Measurements from ENCODE around the gene LENG8. TPM values are rescaled to one million over a fixed set of nuclear protein-coding genes. Genes with fewer than 3 reads are reported as not detected.
A peak's percentile ranks its signal among the peaks of the same experiment; 100 is the strongest.

The LENG8 gene
- total RNA-seq, 2 experiments from 2014 or later: 63.2 to 137 TPM

- no TSS peak for BruUV-seq (replicated peaks)
- ChIA-PET CTCF (ENCODE audit: unreplicated experiment) (no interaction called here), POLR2A (no interaction called here)
- no peak for DNase-seq (ENCODE audit: low spot score)
- no peaks in the 10 kb centered on the region; the same call in 1 of the 2 replicates for H4K20me1 ChIP-seq (ENCODE audit: insufficient read depth, low read length)
- no peaks in the 10 kb centered on the region for H3K79me2 ChIP-seq (ENCODE audit: insufficient read depth, low read depth, low read length)
- no peak overlapping the region for H3K4me3 ChIP-seq (ENCODE audit: low read depth, low read length, poor library complexity, severe bottlenecking)
- H2AFZ ChIP-seq (ENCODE audit: low read length): no peak overlapping the region
- intact Hi-C loops (cut with micrococcal nuclease; ENCODE audit: unreplicated experiment): no loop called here
- TF ChIP-seq, protein P1, sequence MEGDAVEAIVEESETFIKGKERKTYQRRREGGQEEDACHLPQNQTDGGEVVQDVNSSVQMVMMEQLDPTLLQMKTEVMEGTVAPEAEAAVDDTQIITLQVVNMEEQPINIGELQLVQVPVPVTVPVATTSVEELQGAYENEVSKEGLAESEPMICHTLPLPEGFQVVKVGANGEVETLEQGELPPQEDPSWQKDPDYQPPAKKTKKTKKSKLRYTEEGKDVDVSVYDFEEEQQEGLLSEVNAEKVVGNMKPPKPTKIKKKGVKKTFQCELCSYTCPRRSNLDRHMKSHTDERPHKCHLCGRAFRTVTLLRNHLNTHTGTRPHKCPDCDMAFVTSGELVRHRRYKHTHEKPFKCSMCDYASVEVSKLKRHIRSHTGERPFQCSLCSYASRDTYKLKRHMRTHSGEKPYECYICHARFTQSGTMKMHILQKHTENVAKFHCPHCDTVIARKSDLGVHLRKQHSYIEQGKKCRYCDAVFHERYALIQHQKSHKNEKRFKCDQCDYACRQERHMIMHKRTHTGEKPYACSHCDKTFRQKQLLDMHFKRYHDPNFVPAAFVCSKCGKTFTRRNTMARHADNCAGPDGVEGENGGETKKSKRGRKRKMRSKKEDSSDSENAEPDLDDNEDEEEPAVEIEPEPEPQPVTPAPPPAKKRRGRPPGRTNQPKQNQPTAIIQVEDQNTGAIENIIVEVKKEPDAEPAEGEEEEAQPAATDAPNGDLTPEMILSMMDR (conservative IDR thresholded peaks at IDR 0.05; ENCODE audit: low read length): no peak
- no peak for TF ChIP-seq EZH2phosphoT487 (IDR thresholded peaks at IDR 0.05; ENCODE audit: borderline replicate concordance, low read depth, low read length)
- H3K27ac ChIP-seq (ENCODE audit: low read depth, low read length, poor library complexity, severe bottlenecking): no peak overlapping the region
- H3K4me2 ChIP-seq (ENCODE audit: low read length): no peak overlapping the region
- peaks cover 16% of the 10 kb centered on the region for H3K4me1 ChIP-seq (ENCODE audit: insufficient read depth, low read length, poor library complexity, severe bottlenecking)
- no peaks in the 10 kb centered on the region for H3K9me2 ChIP-seq (ENCODE audit: insufficient read depth, low read length)
- peaks cover 88% of the 10 kb centered on the region for H3K36me3 ChIP-seq (ENCODE audit: insufficient read depth, low read length)
- H3K9me3 ChIP-seq (ENCODE audit: low read length): no peaks in the 10 kb centered on the region
Observed at GRCh38 chr19:54458648-54459281, 9.8 kb downstream of the LENG8 start.

DNA sequence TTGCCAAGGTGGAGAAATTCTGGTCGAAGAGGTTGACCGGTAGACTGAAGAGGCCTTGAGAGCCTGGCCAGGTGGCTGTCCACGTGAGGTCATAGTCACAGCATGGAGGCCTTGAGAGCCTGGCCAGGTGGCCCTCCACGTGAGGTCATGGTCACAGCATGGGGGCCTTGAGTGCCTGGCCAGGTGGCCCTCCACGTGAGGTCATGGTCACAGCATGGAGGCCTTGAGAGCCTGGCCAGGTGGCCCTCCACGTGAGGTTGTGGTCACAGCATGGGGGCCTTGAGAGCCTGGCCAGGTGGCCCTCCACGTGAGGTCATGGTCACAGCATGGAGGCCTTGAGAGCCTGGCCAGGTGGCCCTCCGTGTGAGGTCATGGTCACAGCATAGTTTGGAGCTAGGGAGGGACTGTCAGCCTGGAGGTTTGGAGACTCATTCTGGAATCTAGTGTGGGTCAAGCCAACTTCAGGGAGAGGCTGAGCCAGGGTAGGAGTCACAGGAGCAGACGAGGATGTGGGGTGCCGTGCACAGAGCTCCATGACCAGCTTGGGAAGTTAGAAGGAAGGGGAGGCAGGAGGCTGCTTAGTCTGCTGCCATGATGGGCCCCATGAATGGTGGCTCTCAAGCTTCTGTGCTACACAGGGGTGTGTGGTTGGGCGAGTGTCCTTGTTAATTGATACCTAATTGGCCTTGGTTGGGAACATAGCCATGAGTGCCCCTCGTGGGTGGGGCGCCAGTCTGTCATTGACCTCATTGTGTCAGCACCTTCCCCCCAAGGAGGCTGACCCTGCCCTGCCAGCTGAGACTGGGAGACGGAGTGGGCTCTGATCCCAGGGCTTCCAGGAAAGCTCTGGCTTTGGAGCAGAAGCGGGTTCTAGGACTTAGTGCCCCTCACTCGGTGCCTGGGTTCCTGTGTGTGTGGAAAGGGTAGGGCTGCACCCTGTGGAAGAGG, 10.6 kb downstream of the LENG8 start:
- no peak overlapping the region for H3K4me2 ChIP-seq (ENCODE audit: low read length)
- BruUV-seq (replicated peaks): TSS peak; percentile 33
- TF ChIP-seq EZH2phosphoT487 (IDR thresholded peaks at IDR 0.05; ENCODE audit: borderline replicate concordance, low read depth, low read length): no peak
- TF ChIP-seq, protein P1 (conservative IDR thresholded peaks at IDR 0.05; ENCODE audit: low read length): no peak
- intact Hi-C loops (cut with micrococcal nuclease; ENCODE audit: unreplicated experiment): no loop called here
- peaks cover 16% of the 10 kb centered on the region for H3K4me1 ChIP-seq (ENCODE audit: insufficient read depth, low read length, poor library complexity, severe bottlenecking)
- no peak overlapping the region for H3K4me3 ChIP-seq (ENCODE audit: low read depth, low read length, poor library complexity, severe bottlenecking)
- peaks cover 80% of the 10 kb centered on the region for H3K36me3 ChIP-seq (ENCODE audit: insufficient read depth, low read length)
- POLR2A ChIA-PET: no interaction called here
- H3K9me3 ChIP-seq (ENCODE audit: low read length): no peaks in the 10 kb centered on the region
- no peaks in the 10 kb centered on the region for H3K9me2 ChIP-seq (ENCODE audit: insufficient read depth, low read length)
- CTCF ChIA-PET (ENCODE audit: unreplicated experiment): no interaction called here
- no peak overlapping the region for H2AFZ ChIP-seq (ENCODE audit: low read length)
- no peak for DNase-seq (ENCODE audit: low spot score)
- H3K79me2 ChIP-seq (ENCODE audit: insufficient read depth, low read depth, low read length): no peaks in the 10 kb centered on the region
- H3K27ac ChIP-seq (ENCODE audit: low read depth, low read length, poor library complexity, severe bottlenecking): no peak overlapping the region
- H4K20me1 ChIP-seq (ENCODE audit: insufficient read depth, low read length): no peaks in the 10 kb centered on the region; the same call in 1 of the 2 replicates

Measured in OCI-LY7 (cell line).